Nephron progenitor cell (in vitro differentiated cells): ENCODE measurements around the gene PLAAT3.

Source experiments
- DNase-seq: peaks from one replicate; pipeline ENCODE4 v3.0.0; 2021
- H3K27ac Mint-ChIP-seq: 2 replicates; pipeline ENCODE4 v1.8.0; 2021; ENCODE audit warnings: mild to moderate bottlenecking, moderate library complexity, mixed read lengths
- H3K27me3 Mint-ChIP-seq: 2 replicates; pipeline ENCODE4 v1.8.0; 2021; ENCODE audit warnings: mild to moderate bottlenecking, low read depth, mixed read lengths; ENCODE audit not compliant: poor library complexity
- H3K36me3 Mint-ChIP-seq: 2 replicates; pipeline ENCODE4 v1.8.0; 2021; ENCODE audit warnings: low read depth, mixed read lengths
- H3K4me1 Mint-ChIP-seq: 2 replicates; pipeline ENCODE4 v1.8.0; 2021; ENCODE audit warnings: mixed read lengths
- H3K4me3 Mint-ChIP-seq: 2 replicates; pipeline ENCODE4 v1.8.0; 2021; ENCODE audit warnings: mild to moderate bottlenecking, moderate library complexity, mixed read lengths
- H3K9me3 Mint-ChIP-seq: 2 replicates; pipeline ENCODE4 v1.8.0; 2021; ENCODE audit warnings: mild to moderate bottlenecking, moderate library complexity, mixed read lengths
- TF ChIP-seq, protein P1 (sequence below): fragments of 200-600 bp; sonication (generic); IDR thresholded peaks from 2 replicates; pipeline ENCODE4 v1.5.0; 2021; ENCODE audit warnings: antibody characterized with exemption

PLAAT3 gene

DNA sequence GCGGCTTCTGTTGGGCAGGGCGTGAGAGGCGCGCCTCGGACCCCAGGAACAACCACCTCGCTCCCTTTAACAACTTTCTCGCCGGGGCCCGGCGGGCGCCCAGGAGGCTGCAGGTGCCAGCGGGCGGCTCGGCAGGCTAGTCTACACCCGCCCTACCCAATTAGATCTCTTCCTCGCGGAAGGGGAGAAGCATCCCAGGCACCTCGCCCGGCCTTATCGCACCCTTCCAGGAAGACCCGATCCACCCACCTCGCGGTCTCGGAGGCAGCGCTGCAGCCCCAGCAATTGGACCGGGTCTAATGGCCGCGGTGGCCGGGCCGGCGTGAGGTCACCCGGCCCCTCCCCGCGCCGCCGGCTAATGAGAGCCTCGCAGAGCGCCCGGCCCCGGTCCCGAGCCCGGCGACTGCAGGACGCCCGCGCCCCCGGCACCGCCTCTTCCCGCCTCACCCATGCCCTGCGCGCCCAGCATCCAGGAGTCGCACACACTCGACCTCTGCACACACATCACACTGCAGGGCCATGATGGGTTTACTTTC lies at the start of gene PLAAT3:
PLAAT3 (minus strand) TSS at position 298 of the 536 bp plus-strand sequence. CDS start 419 bp downstream, outside the sequence.
- Mint-ChIP-seq H3K4me1 (peaks cover 21% of the 10 kb centered on the region), H3K36me3 (no peaks in the 10 kb centered on the region), H3K9me3 (no peaks in the 10 kb centered on the region), H3K4me3 (peak within 1 kb of the TSS; percentile 77), H3K27ac (no peak within 1 kb of the TSS), H3K27me3 (peaks cover 83% of the 10 kb centered on the region)
- peak; percentile 58 for DNase-seq
- TF ChIP-seq, protein P1, sequence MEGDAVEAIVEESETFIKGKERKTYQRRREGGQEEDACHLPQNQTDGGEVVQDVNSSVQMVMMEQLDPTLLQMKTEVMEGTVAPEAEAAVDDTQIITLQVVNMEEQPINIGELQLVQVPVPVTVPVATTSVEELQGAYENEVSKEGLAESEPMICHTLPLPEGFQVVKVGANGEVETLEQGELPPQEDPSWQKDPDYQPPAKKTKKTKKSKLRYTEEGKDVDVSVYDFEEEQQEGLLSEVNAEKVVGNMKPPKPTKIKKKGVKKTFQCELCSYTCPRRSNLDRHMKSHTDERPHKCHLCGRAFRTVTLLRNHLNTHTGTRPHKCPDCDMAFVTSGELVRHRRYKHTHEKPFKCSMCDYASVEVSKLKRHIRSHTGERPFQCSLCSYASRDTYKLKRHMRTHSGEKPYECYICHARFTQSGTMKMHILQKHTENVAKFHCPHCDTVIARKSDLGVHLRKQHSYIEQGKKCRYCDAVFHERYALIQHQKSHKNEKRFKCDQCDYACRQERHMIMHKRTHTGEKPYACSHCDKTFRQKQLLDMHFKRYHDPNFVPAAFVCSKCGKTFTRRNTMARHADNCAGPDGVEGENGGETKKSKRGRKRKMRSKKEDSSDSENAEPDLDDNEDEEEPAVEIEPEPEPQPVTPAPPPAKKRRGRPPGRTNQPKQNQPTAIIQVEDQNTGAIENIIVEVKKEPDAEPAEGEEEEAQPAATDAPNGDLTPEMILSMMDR = no peak

DNA sequence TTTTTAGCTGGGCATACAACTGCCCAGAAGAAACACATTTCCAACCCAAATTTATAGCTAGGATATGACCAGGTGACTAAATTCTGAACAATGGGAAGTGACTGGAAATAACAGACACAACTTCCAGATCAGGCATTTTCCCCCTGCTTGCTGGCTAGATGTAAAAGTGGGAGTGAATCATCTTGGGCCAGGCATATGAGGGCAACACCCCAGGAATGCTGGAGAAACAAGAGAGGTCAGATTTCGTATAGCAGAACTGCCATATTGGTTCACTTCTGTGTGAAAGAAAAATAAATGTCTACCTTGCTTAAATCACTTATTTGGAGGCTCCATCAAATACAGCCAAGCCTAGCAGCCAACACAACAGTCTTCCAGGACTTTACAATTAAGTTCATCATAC lies 49.6 kb upstream of the PLAAT3 start:
- Mint-ChIP-seq H3K27me3 (peaks cover 3% of the 10 kb centered on the region), H3K4me1 (no peaks in the 10 kb centered on the region), H3K4me3 (no peak overlapping the region), H3K27ac (no peak overlapping the region), H3K9me3 (no peaks in the 10 kb centered on the region), H3K36me3 (peaks cover 5% of the 10 kb centered on the region)
- no peak for DNase-seq
- TF ChIP-seq, protein P1 = no peak

DNA sequence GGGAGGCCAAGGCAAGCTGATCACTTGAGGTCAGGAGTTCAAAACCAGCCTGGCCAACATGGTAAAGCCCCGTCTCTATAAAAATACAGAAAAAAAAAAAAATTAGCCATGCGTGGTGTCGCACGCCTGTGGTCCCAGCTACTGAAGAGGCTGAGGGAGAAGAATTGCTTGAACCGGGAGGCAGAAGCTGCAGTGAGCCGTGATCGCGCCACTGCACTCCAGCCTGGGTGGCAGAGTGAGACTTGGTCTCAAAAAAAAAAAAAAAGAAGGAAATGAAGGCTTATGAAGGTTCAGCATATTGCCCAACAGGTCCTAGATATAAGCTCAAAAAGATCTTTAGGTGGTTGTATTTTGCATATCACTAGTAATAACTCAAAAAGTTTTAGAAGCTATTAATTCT lies 46.7 kb upstream of the PLAAT3 start:
- Mint-ChIP-seq H3K27me3 (no peaks in the 10 kb centered on the region), H3K27ac (no peak overlapping the region)
- DNase-seq = no peak

DNA sequence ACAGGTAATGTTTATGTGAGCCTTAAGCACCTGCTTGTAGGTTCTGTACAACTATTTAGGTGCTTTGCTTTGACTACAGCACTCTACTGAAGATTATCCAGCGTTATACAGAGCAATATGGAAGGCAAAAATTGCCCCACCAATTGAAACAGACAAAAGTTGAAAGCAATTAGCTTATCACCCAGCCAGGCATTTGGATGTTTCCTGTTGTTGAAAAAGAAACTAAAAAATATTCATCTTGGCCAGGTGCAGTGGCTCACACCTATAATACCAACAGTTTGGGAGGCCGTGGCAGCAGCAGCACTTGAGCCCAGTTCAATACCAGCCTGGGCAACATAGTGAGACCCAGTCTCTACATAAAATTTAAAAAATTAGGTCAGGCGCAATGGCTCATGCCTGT lies 38.4 kb upstream of the PLAAT3 start:
- Mint-ChIP-seq H3K27me3 (no peaks in the 10 kb centered on the region), H3K4me1 (no peaks in the 10 kb centered on the region), H3K4me3 (no peak overlapping the region), H3K9me3 (no peaks in the 10 kb centered on the region), H3K36me3 (peaks cover 42% of the 10 kb centered on the region), H3K27ac (no peak overlapping the region)
- no peak for DNase-seq
- TF ChIP-seq, protein P1 = no peak

More for the DNA sequence above, 46.7 kb upstream of the PLAAT3 start:
- no peaks in the 10 kb centered on the region for H3K4me1 Mint-ChIP-seq
- no peaks in the 10 kb centered on the region for H3K9me3 Mint-ChIP-seq
- TF ChIP-seq, protein P1 = no peak
- no peak overlapping the region for H3K4me3 Mint-ChIP-seq
- peaks cover 4% of the 10 kb centered on the region for H3K36me3 Mint-ChIP-seq

DNA sequence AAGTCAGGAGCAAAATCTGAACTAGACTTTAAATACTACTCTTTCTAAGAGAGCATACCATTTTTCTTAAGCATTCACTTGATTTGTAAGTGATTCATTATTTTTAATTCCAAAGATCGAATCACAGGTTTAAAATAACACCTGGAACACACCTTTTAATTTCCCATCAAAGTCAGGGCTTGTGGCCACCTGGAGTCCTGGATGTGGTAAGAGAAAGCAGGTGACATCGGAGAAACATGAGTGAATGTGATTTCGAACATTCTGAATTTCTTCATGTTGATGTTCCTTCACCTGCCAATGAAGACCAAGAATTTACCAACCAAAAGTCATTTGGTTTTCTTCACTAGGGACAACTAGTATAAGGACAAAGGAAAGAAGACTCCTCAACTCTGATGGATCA lies 29.0 kb upstream of the PLAAT3 start:
- no peak overlapping the region for H3K4me3 Mint-ChIP-seq
- no peaks in the 10 kb centered on the region for H3K4me1 Mint-ChIP-seq
- peaks cover 36% of the 10 kb centered on the region for H3K36me3 Mint-ChIP-seq
- H3K27ac Mint-ChIP-seq = no peak overlapping the region
- no peaks in the 10 kb centered on the region for H3K27me3 Mint-ChIP-seq
- TF ChIP-seq, protein P1 = no peak
- DNase-seq = no peak
- H3K9me3 Mint-ChIP-seq = no peaks in the 10 kb centered on the region

DNA sequence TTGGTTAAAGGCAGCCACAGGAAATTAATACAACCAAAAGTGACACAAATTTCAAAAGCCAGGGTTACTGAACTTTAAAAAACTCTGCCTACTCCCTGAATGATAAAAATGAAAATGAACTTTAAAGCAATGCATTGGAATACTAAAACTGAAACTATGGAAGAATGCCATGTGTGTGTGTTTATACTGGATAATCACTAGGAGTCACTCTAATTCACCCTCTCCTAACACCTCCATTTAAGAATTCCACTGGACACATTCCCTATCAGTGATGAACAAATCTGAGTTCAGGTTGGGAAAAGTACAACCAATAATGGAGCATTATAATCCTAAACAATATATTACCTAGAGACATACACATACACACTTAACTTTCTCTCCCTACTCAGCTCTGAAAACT lies 27.5 kb upstream of the PLAAT3 start:
- Mint-ChIP-seq H3K27ac (no peak overlapping the region), H3K4me1 (no peaks in the 10 kb centered on the region), H3K27me3 (no peaks in the 10 kb centered on the region), H3K4me3 (no peak overlapping the region), H3K9me3 (no peaks in the 10 kb centered on the region), H3K36me3 (peaks cover 32% of the 10 kb centered on the region)
- TF ChIP-seq, protein P1 = no peak
- no peak for DNase-seq
